Endothelial cell of umbilical vein (primary cell): ENCODE data around the gene CCM2. TPM values are rescaled to one million over a fixed set of nuclear protein-coding genes. Genes with fewer than 3 reads are reported as not detected.

Source experiments
- BruUV-seq: library from RNA; stranded (reverse); fragments of 400-500 nt; replicated peaks from 2 replicates; lab custom pipeline; 2021; lab: Mats Ljungman, UMichigan
- CTCF ChIA-PET: fragments of 300-600, 350-600 bp; sonication (Branson Sonifier 250); formaldehyde crosslinking; loops from one replicate; lab custom pipeline; 2021; ENCODE audit warnings: antibody characterized with exemption, inconsistent platforms; lab: Charles Lee
- POLR2A ChIA-PET: fragments of 300-600, 350-600 bp; sonication (Branson Sonifier 250); formaldehyde crosslinking; loops from one replicate; lab custom pipeline; 2021; ENCODE audit warnings: antibody characterized with exemption, inconsistent platforms; lab: Charles Lee
- DNase-seq: peaks from one replicate; pipeline ENCODE4 v3.0.0-alpha.2; 2011; ENCODE audit warnings: low read depth, low spot score
- FAIRE-seq: peaks from 2 replicates; lab custom pipeline; 2011; peaks lifted over from hg19 to GRCh38; lab: Jason Lieb, UNC
- H2AFZ ChIP-seq: 2 replicates; pipeline ENCODE4 v1.6.0; 2012; ENCODE audit warnings: low read depth, low read length, control low read depth, inconsistent platforms
- H3K27ac ChIP-seq: 2 replicates; pipeline ENCODE4 v1.5.1; 2011; ENCODE audit warnings: low read depth, mild to moderate bottlenecking, control low read depth, low read length, moderate library complexity; ENCODE audit not compliant: insufficient read depth
- H3K27me3 ChIP-seq, 2 experiments: 2 replicates each; pipeline versions ENCODE4 v1.6.0 to v1.6.1; 2011; ENCODE audit warnings: low read length in 2 of 2, mixed read lengths in 1 of 2; ENCODE audit not compliant: control insufficient read depth in 2 of 2, insufficient read depth in 2 of 2
- H3K36me3 ChIP-seq, 2 experiments: 2 replicates in 1 of 2; 3 replicates in 1 of 2; pipeline ENCODE4 v1.5.1; 2011; ENCODE audit warnings: low read length in 2 of 2, mild to moderate bottlenecking in 1 of 2, moderate library complexity in 1 of 2; ENCODE audit not compliant: control insufficient read depth in 2 of 2, insufficient read depth in 2 of 2; ENCODE audit errors: extremely low read depth in 1 of 2
- H3K4me1 ChIP-seq: 3 replicates; pipeline ENCODE4 v1.5.1; 2011; ENCODE audit warnings: mild to moderate bottlenecking, low read length; ENCODE audit not compliant: control insufficient read depth, insufficient read depth; ENCODE audit errors: extremely low read depth
- H3K4me2 ChIP-seq: 2 replicates; pipeline ENCODE4 v1.6.1; 2011; ENCODE audit warnings: low read length, control low read depth, mixed read lengths; ENCODE audit not compliant: insufficient read depth
- H3K4me3 ChIP-seq, 3 experiments: fragments of 200-600 bp in 1 of 3; sonication (generic), shearing (Covaris generic) in 1 of 3; replicated peaks in 1 of 3; 2 replicates each; pipeline ENCODE4 v1.5.1; 2011 to 2016; ENCODE audit warnings: control low read depth in 3 of 3, low read length in 3 of 3, mild to moderate bottlenecking in 2 of 3, inconsistent platforms in 1 of 3, low read depth in 1 of 3, moderate library complexity in 1 of 3; ENCODE audit not compliant: insufficient read depth in 1 of 3
- H3K79me2 ChIP-seq: 2 replicates; pipeline ENCODE4 v1.6.0; 2012; ENCODE audit warnings: low read length, inconsistent platforms; ENCODE audit not compliant: control insufficient read depth, insufficient read depth
- H3K9ac ChIP-seq: replicated peaks from 2 replicates; pipeline ENCODE3; 2011; ENCODE audit warnings: low read length, control low read depth; ENCODE audit not compliant: insufficient read depth; ENCODE audit errors: extremely low read depth
- H3K9me1 ChIP-seq: replicated peaks from 3 replicates; pipeline ENCODE4 v1.6.0; 2011; ENCODE audit warnings: mild to moderate bottlenecking, low read length; ENCODE audit not compliant: control insufficient read depth, insufficient read depth; ENCODE audit errors: extremely low read depth
- H3K9me3 ChIP-seq: replicated peaks from 2 replicates; pipeline ENCODE4 v1.5.1; 2012; ENCODE audit warnings: low read length, inconsistent platforms; ENCODE audit not compliant: control insufficient read depth, insufficient read depth
- H4K20me1 ChIP-seq: replicated peaks from 2 replicates; pipeline ENCODE3; 2011; ENCODE audit warnings: mild to moderate bottlenecking, low read length; ENCODE audit not compliant: control insufficient read depth, insufficient read depth; ENCODE audit errors: extremely low read depth
- CTCF ChIP-seq, 2 donors: IDR thresholded peaks; 1 replicate in 1 of 2; 2 replicates in 1 of 2; pipeline ENCODE4 v1.5.1; 2011; ENCODE audit warnings: low read length in 2 of 2, mild to moderate bottlenecking in 2 of 2, moderate library complexity in 2 of 2, control low read depth in 1 of 2, inconsistent platforms in 1 of 2, low read depth in 1 of 2; ENCODE audit not compliant: insufficient read depth in 1 of 2; ENCODE audit errors: extremely low read depth in 1 of 2
- EZH2 ChIP-seq: IDR thresholded peaks from 2 replicates; pipeline ENCODE4 v1.6.1; 2012; ENCODE audit warnings: borderline replicate concordance, low read depth, mild to moderate bottlenecking, moderate library complexity, low read length, inconsistent platforms; ENCODE audit not compliant: severe bottlenecking
- FOS ChIP-seq: IDR thresholded peaks from 2 replicates; pipeline ENCODE4 v1.6.1; 2011; ENCODE audit warnings: mild to moderate bottlenecking, low read length, moderate library complexity, borderline replicate concordance; ENCODE audit not compliant: insufficient read depth
- GATA2 ChIP-seq: IDR thresholded peaks from 2 replicates; pipeline ENCODE4 v1.7.0; 2011; ENCODE audit warnings: low read depth, mild to moderate bottlenecking, moderate library complexity, mixed read lengths, low read length; ENCODE audit not compliant: insufficient read length, insufficient read depth
- JUN ChIP-seq: IDR thresholded peaks from 2 replicates; pipeline ENCODE4 v1.6.1; 2011; ENCODE audit warnings: borderline replicate concordance, low read depth; ENCODE audit not compliant: insufficient read length, insufficient read depth
- MYC ChIP-seq: IDR thresholded peaks from one replicate; pipeline ENCODE4 v1.6.1; 2011; ENCODE audit warnings: mild to moderate bottlenecking, low read depth, low read length
- POLR2A ChIP-seq: IDR thresholded peaks from 2 replicates; pipeline ENCODE4 v1.6.1; 2012; ENCODE audit warnings: low read depth, mild to moderate bottlenecking, control low read depth, low read length
- POLR2AphosphoS5 ChIP-seq: IDR thresholded peaks from 2 replicates; pipeline ENCODE4 v1.6.1; 2012; ENCODE audit warnings: low read depth, mild to moderate bottlenecking, control low read depth, low read length, moderate library complexity; ENCODE audit not compliant: insufficient read depth
- dilution Hi-C: fragments of 300-500 bp; cut with MboI; formaldehyde crosslinking; loops from one replicate; pipeline ENCODE4 v1.15.0; 2019; ENCODE audit warnings: low sequenced_read_pairs; ENCODE audit not compliant: extremely low pct_ligation_motif_present
- intact Hi-C: fragments of 100-400 bp; cut with micrococcal nuclease; formaldehyde crosslinking; loops from one replicate; pipeline ENCODE4 v1.10.0; 2022
- polyA plus RNA-seq, 4 experiments: library from polyadenylated mRNA; depleted of rRNA in 3 of 4; stranded (reverse) in 3 of 4; unstranded in 1 of 4; fragments of >200 nt; gene quantifications; 2 replicates each; pipeline versions ENCODE4 v1.2.1 to v1.2.3, GENCODE V29; 2011 to 2012; ENCODE audit warnings: missing spikeins in 1 of 4
- total RNA-seq: library from RNA; stranded (reverse); gene quantifications from 2 replicates; pipeline ENCODE4 v1.2.3, GENCODE V29; 2021
- TF ChIP-seq, protein P1 (sequence below): IDR thresholded peaks from 2 replicates; pipeline ENCODE4 v1.6.1; 2011; ENCODE audit not compliant: insufficient read depth, insufficient read length

The CCM2 gene
- total and polyA plus RNA-seq, 2 donors (not counting 3 experiments of a cell fraction or from before 2014, with no cell fraction given) = 66.1 to 70.4 TPM

- no peak for TF ChIP-seq FOS
- no peak for TF ChIP-seq POLR2AphosphoS5
- TF ChIP-seq, protein P1, sequence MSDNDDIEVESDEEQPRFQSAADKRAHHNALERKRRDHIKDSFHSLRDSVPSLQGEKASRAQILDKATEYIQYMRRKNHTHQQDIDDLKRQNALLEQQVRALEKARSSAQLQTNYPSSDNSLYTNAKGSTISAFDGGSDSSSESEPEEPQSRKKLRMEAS = no peak
- TF ChIP-seq POLR2A = no peak
- no peak for TF ChIP-seq JUN
- TF ChIP-seq EZH2 = no peak
- TF ChIP-seq GATA2 = no peak
- TF ChIP-seq CTCF (IDR thresholded peaks at IDR 0.05; ENCODE audit: extremely low read depth in 1 of 2, insufficient read depth in 1 of 2, low read depth in 1 of 2, low read length in 2 of 2) = no peak
- TF ChIP-seq MYC = no peak
- Histone ChIP-seq H3K9me1 (no peaks in the 10 kb centered on the region), H2AFZ (no peak overlapping the region), H3K9me3 (no peaks in the 10 kb centered on the region), H4K20me1 (peaks cover 4% of the 10 kb centered on the region), H3K27me3 (no peaks in the 10 kb centered on the region), H3K4me1 (peaks cover 7% of the 10 kb centered on the region), H3K4me2 (no peak overlapping the region), H3K4me3 (no peak overlapping the region), H3K36me3 (peaks cover 3 to 4% of the 10 kb centered on the region in 2 experiments), H3K9ac (no peak overlapping the region), H3K27ac (no peak overlapping the region), H3K79me2 (peaks cover 61% of the 10 kb centered on the region)
- dilution Hi-C loops = no loop called here
- CTCF ChIA-PET = interaction anchor here (1.1 to 1.5 kb wide), 2 partner anchors 59 kb away, joined by 4 to 8 read pairs; no protein-coding TSS in a partner anchor
- BruUV-seq = no TSS peak
- no peak for DNase-seq
- FAIRE-seq = no peak
- intact Hi-C loops = no loop called here
- POLR2A ChIA-PET = interaction anchor here (0.6 kb wide), 1 partner anchor 60 kb away, joined by 4 read pairs; no protein-coding TSS in a partner anchor
Measured at GRCh38 chr7:45032421-45032820, 32.4 kb downstream of the CCM2 start.
